Heart left ventricle (tissue), 16 donors: ENCODE data around the gene PPM1M. TPM values are rescaled to one million over a fixed set of nuclear protein-coding genes. Genes with fewer than 3 reads are reported as not detected.

ENCODE experiments used
- ATAC-seq, 4 donors: fragments of 200-7000 bp; cut with Tn5 transposase; one replicate each; pipeline ENCODE4 v1.9.1; 2020 to 2022; ENCODE audit warnings: moderate library complexity in 4 of 4, mild to moderate bottlenecking in 3 of 4, moderate number of reproducible peaks in 1 of 4
- DNase-seq, 5 donors: peaks; one replicate each; pipeline ENCODE4 v3.0.0-alpha.2; 2020
- H3K27ac ChIP-seq, 12 donors: fragments of 200-600 bp; sonication (generic) in 4 of 12; one replicate each; pipeline versions ENCODE4 v1.5.0 to v1.8.0; 2016 to 2022; ENCODE audit warnings: mild to moderate bottlenecking in 2 of 12
- H3K27me3 ChIP-seq, 9 donors: fragments of 200-600 bp; sonication (generic) in 2 of 9; one replicate each; pipeline versions ENCODE4 v1.5.1 to v1.8.0; 2016 to 2022; ENCODE audit warnings: mild to moderate bottlenecking in 3 of 9
- H3K36me3 ChIP-seq, 9 donors: fragments of 200-600 bp; sonication (generic) in 2 of 9; one replicate each; pipeline versions ENCODE4 v1.5.0 to v1.8.0; 2018 to 2022; ENCODE audit warnings: mild to moderate bottlenecking in 2 of 9
- H3K4me1 ChIP-seq, 12 donors: fragments of 200-600 bp; sonication (generic) in 4 of 12; one replicate each; pipeline versions ENCODE4 v1.5.0 to v1.8.0; 2016 to 2022; ENCODE audit warnings: mild to moderate bottlenecking in 3 of 12
- H3K4me3 ChIP-seq, 12 donors: fragments of 200-600 bp; sonication (generic) in 4 of 12; one replicate each; pipeline versions ENCODE4 v1.5.0 to v1.8.0; 2017 to 2022; ENCODE audit warnings: mild to moderate bottlenecking in 9 of 12, moderate library complexity in 4 of 12
- H3K9me3 ChIP-seq, 12 donors: fragments of 200-600 bp; sonication (generic) in 4 of 12; one replicate each; pipeline versions ENCODE4 v1.5.0 to v1.8.0; 2016 to 2022; ENCODE audit warnings: mild to moderate bottlenecking in 1 of 12
- CTCF ChIP-seq, 12 donors: fragments of 200-600 bp; sonication (generic) in 4 of 12; IDR thresholded peaks; one replicate each; pipeline versions ENCODE4 v1.5.0 to v1.8.0; 2018 to 2022; ENCODE audit warnings: antibody characterized with exemption in 12 of 12, mild to moderate bottlenecking in 5 of 12
- POLR2A ChIP-seq, 2 donors: fragments of 450-650 bp; IDR thresholded peaks; one replicate each; pipeline ENCODE4 v1.6.1; 2017; ENCODE audit warnings: antibody characterized with exemption in 2 of 2, mild to moderate bottlenecking in 2 of 2, moderate library complexity in 2 of 2
- WGBS, 4 donors: extraction: QIAGEN DNeasy Blood & Tissue Kit in 2 of 4; methylation state at CpG; one replicate each; pipeline versions ENCODE4 v1.1.5 to v1.1.7; 2013 to 2018; 5-methylcytosine and 5-hydroxymethylcytosine counted together
- intact Hi-C, 10 donors: fragments of 100-400 bp; cut with DNase I; formaldehyde crosslinking; loops; one replicate each; pipeline versions ENCODE4 v1.11.1 to v1.14.2; 2022
- polyA plus RNA-seq, 2 donors: library from polyadenylated mRNA; stranded (reverse); fragments of 200-250 nt; gene quantifications; one replicate each; pipeline ENCODE4 v1.2.3, GENCODE V29; 2013
- total RNA-seq, 9 donors: library from RNA; depleted of rRNA in 2 of 9; stranded (reverse); fragments of >200 nt in 2 of 9; fragmentation: NEBNext Ultra II Directional in 3 of 9; extraction: Animal tissue kit (Norgen Biotek cat#: 25700) in 3 of 9; gene quantifications; one replicate each; pipeline versions ENCODE4 v1.1.0 to v1.2.4, GENCODE V29; 2016 to 2023
- donor health status: ischemic (EF 13 %, LVEDD 7.1; RV severe dilation, severe dysfunction).
- donor health status: healthy with polysubstance abuse.
- donor health status: DM: no; HTN: yes; CAD: no.
- donor health status: DM: no; HTN: no; CAD: no.
- donor health status: ischemic (EF 25% LVEDD 6.9; RV normal size, moderate dysfunction).
- donor health status: ischemic (EF 25% LVEDD 5.7; RV mildly dilated, moderate dysfunction).
- donor health status: healthy.
- donor health status: DM: yes; HTN: yes; CAD: no.
- donor health status: ischemic (EF 35%, LVEDD 5.7; RV mildly dilated, moderate dysfunction).
- donor health status: nonischemic (EF 11% LVEDD 7.7; RV severe dilation, severe dysfunction).
- donor health status: DM: yes; HTN: yes; CAD: no.
- donor health status: PGD.
- donor health status: ischemic (EF 29% LVEDD 5.4; RV normal size, mild dysfunction).
- donor health status: nonischemic (EF 23%, LVEDD 6.1; RV moderate dilation, normal function).

The PPM1M gene
- total and polyA plus RNA-seq, 11 donors: 5.6 to 30.2 (median 7.3) TPM

GRCh38 chr3:52202384-52203077 is 43.0 kb upstream of the PPM1M start:
- Histone ChIP-seq H3K36me3 (peaks cover 0 to 84% (median 82%) of the 10 kb centered on the region in 9 donors), H3K4me1 (peaks cover 8 to 64% (median 45%) of the 10 kb centered on the region in 12 donors), H3K4me3 (no peak overlapping the region), H3K27ac (peak overlapping the region in 3 of 12 donors; percentile 14 to 69 (median 23)), H3K27me3 (no peaks in the 10 kb centered on the region), H3K9me3 (no peaks in the 10 kb centered on the region)
- intact Hi-C loops: loop anchor here in 1 of 10 donors (5.0 kb wide), 1 partner anchor 200 kb away; no protein-coding TSS in a partner anchor
- peak in 1 of 4 donors; percentile 27 for ATAC-seq
- 58 to 70% (median 62%) methylated on average over 4 of the region's 4 CpGs for WGBS, 4 donors
- no peak for TF ChIP-seq POLR2A (IDR thresholded peaks at IDR 0.05)
- no peak for TF ChIP-seq CTCF (IDR thresholded peaks at IDR 0.05)
- no peak for DNase-seq

GRCh38 chr3:52203701-52204100 is 41.9 kb upstream of the PPM1M start:
- Histone ChIP-seq H3K27ac (no peak overlapping the region), H3K4me1 (peaks cover 8 to 58% (median 42%) of the 10 kb centered on the region in 12 donors)

GRCh38 chr3:52204337-52205073 is 41.1 kb upstream of the PPM1M start:
- WGBS, 4 donors: 75 to 81% (median 79%) methylated on average over 10 of the region's 10 CpGs
- no peak overlapping the region for H3K27ac ChIP-seq
- no peak for ATAC-seq
- H3K4me1 ChIP-seq: peaks cover 5 to 50% (median 34%) of the 10 kb centered on the region in 12 donors
- peaks cover 0 to 100% (median 98%) of the 10 kb centered on the region in 9 donors for H3K36me3 ChIP-seq
- DNase-seq: no peak
- intact Hi-C loops: loop anchor here in 1 of 10 donors (5.0 kb wide), 1 partner anchor 202 kb away; no protein-coding TSS in a partner anchor
- TF ChIP-seq POLR2A (IDR thresholded peaks at IDR 0.05) (no peak), CTCF (IDR thresholded peaks at IDR 0.05) (no peak)
- H3K9me3 ChIP-seq: no peaks in the 10 kb centered on the region
- no peak overlapping the region for H3K4me3 ChIP-seq
- H3K27me3 ChIP-seq: no peaks in the 10 kb centered on the region

More at GRCh38 chr3:52203701-52204100, 41.9 kb upstream of the PPM1M start:
- WGBS, 4 donors: 64 to 91% (median 84%) methylated on average over 1 of the region's 1 CpG
- Histone ChIP-seq H3K36me3 (peaks cover 0 to 96% (median 93%) of the 10 kb centered on the region in 9 donors), H3K27me3 (no peaks in the 10 kb centered on the region), H3K4me3 (no peak overlapping the region), H3K9me3 (no peaks in the 10 kb centered on the region)
- intact Hi-C loops: loop anchor here in 1 of 10 donors (5.0 kb wide), 1 partner anchor 201 kb away; no protein-coding TSS in a partner anchor
- DNase-seq (no peak), ATAC-seq (no peak)
- TF ChIP-seq CTCF (IDR thresholded peaks at IDR 0.05) (no peak), POLR2A (IDR thresholded peaks at IDR 0.05) (no peak)
